Panc1 (cell line): Measurements from ENCODE around the gene FARP2. TPM values are rescaled to one million over a fixed set of nuclear protein-coding genes. Genes with fewer than 3 reads are reported as not detected.

Experiments used
- ATAC-seq: fragments of 200-7000 bp; cut with Tn5 transposase; 2 replicates; pipeline ENCODE4 v1.9.1; 2020; ENCODE audit warnings: mild to moderate bottlenecking, moderate library complexity
- BruUV-seq: library from RNA; stranded (reverse); fragments of 400-500 nt; replicated peaks from 2 replicates; lab custom pipeline; 2021; lab: Mats Ljungman, UMichigan
- CTCF ChIA-PET: fragments of 300-600 bp; sonication (Branson Sonifier 250); formaldehyde crosslinking; loops from one replicate; lab custom pipeline; 2022; ENCODE audit warnings: antibody characterized with exemption; lab: Charles Lee
- POLR2A ChIA-PET: fragments of 300-600 bp; sonication (Branson Sonifier 250); formaldehyde crosslinking; loops from one replicate; lab custom pipeline; 2022; ENCODE audit warnings: antibody characterized with exemption; lab: Charles Lee
- DNase-seq: peaks from one replicate; pipeline ENCODE4 v3.0.0-alpha.2; 2010; ENCODE audit warnings: low read depth, low spot score
- H3K27ac ChIP-seq: 2 replicates; pipeline ENCODE4 v1.5.1; 2011; ENCODE audit warnings: mild to moderate bottlenecking, low read length, inconsistent platforms
- H3K27me3 ChIP-seq: fragments of 200-500 bp; sonication (Bioruptor generic); 2 replicates; pipeline ENCODE4 v1.6.0; 2014; ENCODE audit warnings: low read length, inconsistent platforms; ENCODE audit not compliant: control insufficient read depth, insufficient read depth
- H3K36me3 ChIP-seq: fragments of 200-500 bp; sonication (Bioruptor generic); 2 replicates; pipeline ENCODE4 v1.5.1; 2014; ENCODE audit warnings: inconsistent platforms, mild to moderate bottlenecking, low read length, moderate library complexity; ENCODE audit not compliant: control insufficient read depth, insufficient read depth
- H3K4me1 ChIP-seq: 2 replicates; pipeline ENCODE4 v1.5.1; 2011; ENCODE audit warnings: inconsistent platforms, mild to moderate bottlenecking, low read length, moderate library complexity; ENCODE audit not compliant: control insufficient read depth, insufficient read depth
- H3K4me3 ChIP-seq, 2 experiments: 2 replicates each; pipeline ENCODE4 v1.5.1; 2011 to 2012; ENCODE audit warnings: low read depth in 2 of 2, low read length in 2 of 2, mild to moderate bottlenecking in 2 of 2, inconsistent platforms in 1 of 2, moderate library complexity in 1 of 2
- H3K9me3 ChIP-seq: fragments of 200-500 bp; sonication (Bioruptor generic); 2 replicates; pipeline ENCODE4 v1.5.1; 2014; ENCODE audit warnings: low read depth, mild to moderate bottlenecking, inconsistent platforms, low read length, moderate library complexity; ENCODE audit not compliant: control insufficient read depth, insufficient read depth
- POLR2AphosphoS5 ChIP-seq: IDR thresholded peaks from 2 replicates; pipeline ENCODE4 v1.6.1; 2012; ENCODE audit warnings: mild to moderate bottlenecking, low read depth, low read length, moderate library complexity
- REST ChIP-seq, 2 experiments: IDR thresholded peaks; 2 replicates each; pipeline ENCODE4 v1.6.1; 2011 to 2012; ENCODE audit warnings: low read depth in 2 of 2, control low read depth in 1 of 2, low read length in 1 of 2, mild to moderate bottlenecking in 1 of 2, moderate library complexity in 1 of 2; ENCODE audit not compliant: insufficient read depth in 1 of 2
- SIN3A ChIP-seq: IDR thresholded peaks from 2 replicates; pipeline ENCODE4 v1.6.1; 2012; ENCODE audit warnings: low read depth, mild to moderate bottlenecking, low read length, moderate library complexity, borderline replicate concordance; ENCODE audit not compliant: insufficient read depth
- TCF7L2 ChIP-seq: IDR thresholded peaks from 2 replicates; pipeline ENCODE4 v1.6.1; 2011; ENCODE audit warnings: mild to moderate bottlenecking, low read depth, low read length, inconsistent platforms
- in situ Hi-C: cut with HindIII; loops from 2 replicates; pipeline ENCODE4 v1.10.0; 2016; ENCODE audit warnings: low sequenced_read_pairs, low pct_unique_long_range_greater_than_20kb
- intact Hi-C: fragments of 100-400 bp; cut with micrococcal nuclease; formaldehyde crosslinking; loops from one replicate; pipeline ENCODE4 v1.10.0; 2022; ENCODE audit not compliant: unreplicated experiment
- microRNA-seq: library from miRNA; unstranded; fragments of <30 nt; microRNA quantifications from one replicate; pipeline ENCODE4 v1.1.0, GENCODE V29; 2020; ENCODE audit not compliant: unreplicated experiment
- total RNA-seq: library from RNA; stranded (reverse); gene quantifications from one replicate; pipeline ENCODE4 v1.2.1, GENCODE V29; 2021; ENCODE audit not compliant: unreplicated experiment
- TF ChIP-seq, protein P1 (sequence below): fragments of 450-650 bp; IDR thresholded peaks from 2 replicates; pipeline ENCODE4 v1.5.1; 2017; ENCODE audit warnings: mild to moderate bottlenecking

Gene FARP2
- total RNA-seq, 1 experiment from 2014 or later = 80.3 TPM

DNA sequence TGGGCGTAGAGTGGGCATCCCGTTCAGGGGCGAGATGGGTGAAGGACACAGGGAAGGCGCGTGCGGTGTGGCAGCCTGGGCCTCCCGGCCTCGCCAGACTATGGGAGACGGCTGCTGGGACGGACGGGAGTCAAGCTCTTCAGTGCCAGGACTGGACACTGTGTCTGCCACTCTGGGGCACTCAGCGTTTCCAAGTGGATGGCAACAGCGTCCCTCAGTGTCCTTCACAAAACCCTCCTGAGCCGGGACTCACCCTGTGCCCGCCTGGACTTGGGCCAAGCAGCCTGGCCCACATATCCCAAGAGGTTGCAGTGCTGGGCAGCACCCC lies 186.2 kb downstream of the FARP2 start:
- H3K27ac ChIP-seq = no peak overlapping the region
- ChIA-PET POLR2A (no interaction called here), CTCF (no interaction called here)
- peak; percentile 32; the same call in 1 of the 2 replicates for ATAC-seq
- H3K27me3 ChIP-seq = no peaks in the 10 kb centered on the region
- H3K9me3 ChIP-seq = no peaks in the 10 kb centered on the region
- no peaks in the 10 kb centered on the region for H3K36me3 ChIP-seq
- DNase-seq = no peak
- BruUV-seq = no TSS peak
- intact Hi-C loops (no loop called here), in situ Hi-C loops (no loop called here)
- peaks cover 12% of the 10 kb centered on the region for H3K4me1 ChIP-seq
- TF ChIP-seq, protein P1, sequence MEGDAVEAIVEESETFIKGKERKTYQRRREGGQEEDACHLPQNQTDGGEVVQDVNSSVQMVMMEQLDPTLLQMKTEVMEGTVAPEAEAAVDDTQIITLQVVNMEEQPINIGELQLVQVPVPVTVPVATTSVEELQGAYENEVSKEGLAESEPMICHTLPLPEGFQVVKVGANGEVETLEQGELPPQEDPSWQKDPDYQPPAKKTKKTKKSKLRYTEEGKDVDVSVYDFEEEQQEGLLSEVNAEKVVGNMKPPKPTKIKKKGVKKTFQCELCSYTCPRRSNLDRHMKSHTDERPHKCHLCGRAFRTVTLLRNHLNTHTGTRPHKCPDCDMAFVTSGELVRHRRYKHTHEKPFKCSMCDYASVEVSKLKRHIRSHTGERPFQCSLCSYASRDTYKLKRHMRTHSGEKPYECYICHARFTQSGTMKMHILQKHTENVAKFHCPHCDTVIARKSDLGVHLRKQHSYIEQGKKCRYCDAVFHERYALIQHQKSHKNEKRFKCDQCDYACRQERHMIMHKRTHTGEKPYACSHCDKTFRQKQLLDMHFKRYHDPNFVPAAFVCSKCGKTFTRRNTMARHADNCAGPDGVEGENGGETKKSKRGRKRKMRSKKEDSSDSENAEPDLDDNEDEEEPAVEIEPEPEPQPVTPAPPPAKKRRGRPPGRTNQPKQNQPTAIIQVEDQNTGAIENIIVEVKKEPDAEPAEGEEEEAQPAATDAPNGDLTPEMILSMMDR = no peak
- TF ChIP-seq SIN3A (no peak), POLR2AphosphoS5 (no peak), TCF7L2 (no peak), REST (IDR thresholded peaks at IDR 0.05; ENCODE audit: insufficient read depth in 1 of 2, low read depth in 2 of 2, low read length in 1 of 2) (no peak)
- H3K4me3 ChIP-seq = no peak overlapping the region

Small RNA genes lying within 50 kb of the gene (microRNA-seq; reads per million reads assigned to microRNA genes)
- not detected for gene MIR3133

Other genes starting within 250 kb of the FARP2 start
- 51.6 TPM for gene PASK, start 206.8 kb upstream of the FARP2 start, total RNA-seq
- 64.2 TPM for gene PPP1R7, start 205.8 kb upstream of the FARP2 start, total RNA-seq
- 6.9 TPM for gene ANO7, start 167.6 kb upstream of the FARP2 start, total RNA-seq
- gene HDLBP, start 40.6 kb upstream of the FARP2 start, total RNA-seq = 656 TPM
- 303 TPM for gene SEPTIN2, start 40.4 kb upstream of the FARP2 start, total RNA-seq
- gene STK25, start 152.3 kb downstream of the FARP2 start, total RNA-seq = 195 TPM
- gene BOK, start 202.5 kb downstream of the FARP2 start, total RNA-seq = 39.1 TPM